Eye (tissue), 1 donor: ENCODE results near the gene ECI1.
A peak's percentile ranks its signal among the peaks of the same experiment; 100 is the strongest.

ENCODE experiments used
- DNase-seq: peaks from one replicate; pipeline ENCODE4 v3.0.0-alpha.2; 2015

The ECI1 gene

DNA sequence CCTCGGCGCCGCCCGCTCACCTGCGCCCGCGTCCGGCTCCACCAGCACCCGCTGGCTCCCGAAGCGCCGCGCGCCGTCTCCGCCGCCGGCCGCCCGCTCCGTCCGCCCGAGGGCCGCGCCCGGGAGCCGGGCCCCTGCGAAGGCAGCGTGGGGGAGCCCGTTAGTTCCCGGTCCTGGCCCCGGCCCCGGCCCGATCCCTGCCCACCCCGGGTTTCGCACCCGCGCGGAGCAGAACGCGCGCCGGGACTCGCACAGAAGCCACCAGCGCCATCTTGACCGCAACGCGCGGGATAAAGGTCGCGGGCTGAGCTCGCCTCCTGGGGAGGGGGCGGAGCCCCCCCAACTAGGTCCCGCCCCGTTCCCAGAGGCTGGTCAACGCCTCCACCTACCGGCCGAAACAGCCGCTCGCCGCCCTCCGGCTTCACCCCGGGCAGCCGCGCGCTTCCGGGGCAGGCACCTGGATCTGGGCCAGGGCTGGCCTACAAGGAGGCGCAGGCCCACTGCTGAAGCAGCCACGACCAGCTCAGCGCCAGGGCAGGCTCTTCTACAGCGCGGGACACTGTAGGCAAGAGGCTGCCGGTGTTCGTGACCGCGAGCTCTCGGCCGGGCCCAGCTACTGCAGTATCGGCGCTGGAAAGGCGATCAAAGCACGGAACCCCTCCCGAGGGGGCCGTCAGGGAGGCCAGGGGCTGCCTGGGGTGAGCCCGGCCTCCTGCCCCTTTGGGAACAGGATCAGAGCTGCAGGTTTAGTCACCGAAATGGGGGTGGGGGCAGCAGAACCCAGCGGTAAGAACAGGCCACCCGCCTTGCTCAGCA, at the start of gene ECI1:
Gene ECI1 (minus strand): TSS at position 292 of the 816 bp plus-strand sequence. CDS start 21 bp downstream, at position 271.
- DNase-seq = peak; percentile 95

DNA sequence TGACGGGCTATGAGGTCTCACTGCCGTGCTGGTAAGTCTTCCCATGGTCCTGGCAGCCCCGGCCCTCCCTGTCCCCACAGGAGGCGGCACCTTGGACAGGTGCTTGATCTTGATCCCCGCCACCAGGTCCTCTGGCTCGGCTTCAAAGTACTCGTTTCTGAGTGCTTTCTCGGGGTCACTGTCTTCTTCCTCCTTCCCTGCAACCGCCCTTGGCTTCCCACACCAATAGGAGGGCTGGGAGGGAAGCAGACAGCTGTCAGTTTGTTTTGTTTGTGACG, 48.5 kb upstream of the ECI1 start:
- no peak for DNase-seq

GRCh38 chr16:2299121-2299914, 47.9 kb upstream of the ECI1 start:
- DNase-seq = no peak

- DNase-seq = no peak
These were observed 47.2 kb upstream of the ECI1 start for GRCh38 chr16:2298621-2299020.

DNA sequence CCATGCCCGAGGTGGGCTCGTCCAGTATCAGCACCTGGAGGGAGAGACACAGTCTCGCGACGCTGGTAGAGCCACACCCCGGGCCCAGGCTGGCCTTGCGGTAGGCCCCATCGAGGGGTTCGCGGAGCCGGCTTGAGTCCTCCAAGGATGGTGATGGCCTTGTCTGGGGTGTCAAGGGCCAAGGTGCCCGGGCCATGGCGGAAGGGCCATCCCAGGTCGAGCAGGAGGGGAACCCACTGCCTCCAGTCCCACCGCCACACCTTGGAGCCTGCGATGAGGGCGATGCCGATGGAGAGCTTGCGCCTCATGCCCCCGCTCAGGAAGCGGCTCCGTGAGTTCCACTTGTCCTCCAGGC, 46.1 kb upstream of the ECI1 start:
- no peak for DNase-seq

DNA sequence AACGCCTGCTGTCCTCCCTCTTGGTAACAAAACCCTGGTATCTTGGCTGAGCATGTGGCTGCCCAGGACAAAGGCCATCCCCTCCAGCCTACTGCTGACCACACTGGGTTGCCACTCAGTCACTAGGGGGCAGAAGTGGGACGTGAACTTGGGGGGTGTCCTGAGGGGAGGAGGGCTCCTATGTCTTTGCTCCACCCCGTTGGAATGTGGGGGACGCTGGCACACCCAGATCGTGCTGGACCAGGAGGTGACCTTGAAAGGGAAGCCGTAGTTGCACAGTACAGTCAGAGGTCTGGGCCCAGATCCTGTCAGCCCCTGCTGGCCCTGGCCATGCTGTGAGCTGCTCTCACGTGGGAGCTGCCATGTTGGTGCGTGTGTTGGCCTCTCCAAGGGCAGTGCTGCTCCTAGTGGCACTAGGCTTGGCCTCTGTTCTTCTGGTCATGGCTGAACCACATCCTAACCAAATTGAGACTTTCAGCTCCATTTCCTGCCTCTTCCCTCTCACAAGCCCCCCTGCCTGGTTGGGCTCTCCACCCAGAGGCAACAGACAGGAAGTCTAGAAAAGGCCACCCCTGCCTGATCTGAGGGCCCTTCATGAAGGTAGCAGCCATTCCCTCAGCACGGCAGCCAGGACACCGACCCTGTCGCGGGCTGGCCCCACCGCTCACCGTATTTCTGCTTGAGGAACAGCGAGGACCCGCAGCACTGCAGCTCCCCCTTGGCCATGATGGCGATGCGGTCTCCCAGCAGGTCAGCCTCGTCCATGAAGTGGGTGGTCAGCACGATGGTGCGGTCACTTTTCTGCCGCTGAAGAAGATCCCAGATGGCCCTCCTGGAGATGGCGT, 45.5 kb upstream of the ECI1 start:
- DNase-seq = peak; percentile 24

GRCh38 chr16:2295056-2295798, 43.8 kb upstream of the ECI1 start:
- no peak for DNase-seq

- no peak for DNase-seq
These were observed 40.8 kb upstream of the ECI1 start for GRCh38 chr16:2292221-2292620.

DNA sequence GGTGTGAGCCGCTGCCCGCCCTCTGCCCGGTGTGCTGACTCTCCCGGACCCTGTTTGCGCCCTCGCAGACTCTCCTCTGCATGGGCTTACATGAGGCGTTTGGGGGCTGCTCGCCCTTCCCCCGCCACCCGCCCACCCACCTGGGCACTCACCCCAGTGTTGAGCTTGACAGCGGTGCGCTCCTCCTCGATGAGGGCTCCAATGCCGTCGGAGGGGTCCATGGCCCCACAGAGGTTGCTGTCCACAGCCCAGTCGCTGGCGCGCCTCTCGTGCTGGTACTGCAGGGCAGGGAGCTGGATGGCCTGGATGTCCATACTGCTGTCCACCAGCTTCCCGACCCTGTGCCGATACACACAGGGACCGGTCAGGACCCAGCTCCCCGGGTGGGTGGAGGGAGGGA, 37.9 kb upstream of the ECI1 start:
- no peak for DNase-seq

DNA sequence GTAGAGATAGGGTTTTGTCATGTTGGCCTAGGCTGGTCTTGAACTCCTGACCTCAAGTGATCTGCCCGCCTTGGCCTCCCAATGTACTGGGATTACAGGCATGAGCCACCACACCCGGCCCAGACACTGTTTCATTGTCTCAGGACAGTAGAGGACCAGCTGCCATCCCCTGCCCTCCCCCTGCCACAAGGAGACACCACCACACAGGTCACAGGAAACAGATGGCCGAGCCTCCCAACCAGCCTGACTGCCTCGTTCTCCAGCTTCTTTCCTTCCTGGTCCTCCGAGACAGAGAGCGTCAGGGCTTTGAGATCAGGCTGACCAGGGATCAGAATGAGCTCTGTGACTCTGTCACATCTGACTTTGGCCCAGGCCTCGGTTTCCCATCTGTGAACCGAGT, 37.3 kb upstream of the ECI1 start:
- peak; percentile 13 for DNase-seq

- DNase-seq = no peak
These were observed 36.6 kb upstream of the ECI1 start for GRCh38 chr16:2287916-2288547.

DNA sequence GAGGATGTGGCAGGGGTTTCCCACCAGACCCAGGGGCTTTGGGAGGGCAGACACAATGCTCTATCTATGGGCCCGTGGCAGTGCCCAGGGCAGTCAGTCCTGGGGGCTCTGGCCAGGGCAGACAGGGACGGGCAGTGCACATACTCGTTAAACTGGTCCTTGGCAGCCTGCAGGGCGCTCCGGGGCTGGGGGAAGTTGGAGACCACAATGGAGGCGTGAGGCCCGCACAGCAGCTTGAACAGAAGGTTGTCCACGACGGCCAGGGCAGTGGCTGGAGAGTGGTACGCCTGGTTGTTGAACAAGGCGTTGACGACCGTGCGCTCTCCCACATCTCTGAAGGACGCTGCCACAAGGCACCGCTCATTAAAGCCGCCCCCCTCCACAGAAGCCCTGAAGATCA, 35.2 kb upstream of the ECI1 start:
- no peak for DNase-seq

DNA sequence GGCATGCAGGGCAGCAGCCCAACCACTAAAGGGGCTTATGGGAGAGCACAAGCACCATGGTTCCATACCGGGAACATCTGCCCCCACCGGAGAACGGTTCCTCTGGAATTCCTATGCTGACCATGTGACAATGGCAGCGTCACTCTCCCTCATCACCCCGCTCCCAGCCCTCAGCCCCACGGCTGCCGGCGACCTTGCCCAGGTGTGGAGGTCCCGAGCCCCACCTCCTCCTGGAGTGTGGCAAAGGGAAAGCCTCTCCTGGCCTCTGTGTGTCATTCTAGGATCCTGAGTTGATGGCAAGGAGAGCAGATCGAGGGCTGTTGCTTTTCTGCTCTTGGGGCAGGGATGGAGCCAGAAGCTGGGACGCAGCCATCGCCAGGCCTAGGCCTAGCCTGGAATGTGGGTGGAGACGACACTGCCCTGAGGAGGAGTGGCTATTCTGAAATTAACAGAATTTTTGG, 34.4 kb upstream of the ECI1 start:
- no peak for DNase-seq

DNA sequence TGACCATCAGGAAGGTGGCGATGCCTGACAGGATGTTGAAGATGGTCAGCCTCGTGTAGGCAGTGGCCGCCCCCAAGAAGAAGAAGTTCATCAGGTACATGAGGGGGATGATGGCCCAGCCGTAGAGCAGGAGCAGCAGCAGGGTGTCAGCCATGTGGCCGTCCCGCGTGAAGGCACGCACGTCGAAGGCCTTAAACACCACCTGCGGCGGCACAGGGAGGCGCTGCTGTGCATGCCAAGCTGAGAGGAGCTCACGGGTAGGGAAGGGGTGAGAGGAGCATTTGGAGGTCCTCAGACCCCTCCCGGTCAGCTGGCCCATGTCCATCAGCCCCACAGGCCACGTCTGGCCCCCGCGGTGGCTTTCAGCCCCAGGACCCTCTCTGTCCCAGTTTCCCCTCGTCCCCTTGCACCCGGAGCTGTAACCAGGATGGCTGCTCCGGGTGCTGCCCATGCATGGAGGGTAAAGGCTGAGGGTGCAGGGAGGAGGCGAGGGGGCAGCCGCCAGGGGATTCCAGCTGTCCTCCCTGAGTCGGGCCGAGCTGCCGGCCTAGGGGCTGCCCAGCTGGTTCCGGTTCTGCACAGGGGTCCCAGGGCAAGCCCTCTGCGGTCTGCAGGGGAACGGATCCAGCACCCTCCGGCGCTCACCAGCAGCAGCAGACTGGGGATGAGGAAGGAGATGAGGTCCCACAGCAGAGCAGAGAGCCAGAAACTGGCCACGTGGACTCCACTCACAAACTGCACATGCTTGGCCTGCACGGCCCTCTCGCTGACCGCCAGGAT, 33.6 kb upstream of the ECI1 start:
- no peak for DNase-seq

- no peak for DNase-seq
These were observed 32.8 kb upstream of the ECI1 start for GRCh38 chr16:2284001-2284770.

DNA sequence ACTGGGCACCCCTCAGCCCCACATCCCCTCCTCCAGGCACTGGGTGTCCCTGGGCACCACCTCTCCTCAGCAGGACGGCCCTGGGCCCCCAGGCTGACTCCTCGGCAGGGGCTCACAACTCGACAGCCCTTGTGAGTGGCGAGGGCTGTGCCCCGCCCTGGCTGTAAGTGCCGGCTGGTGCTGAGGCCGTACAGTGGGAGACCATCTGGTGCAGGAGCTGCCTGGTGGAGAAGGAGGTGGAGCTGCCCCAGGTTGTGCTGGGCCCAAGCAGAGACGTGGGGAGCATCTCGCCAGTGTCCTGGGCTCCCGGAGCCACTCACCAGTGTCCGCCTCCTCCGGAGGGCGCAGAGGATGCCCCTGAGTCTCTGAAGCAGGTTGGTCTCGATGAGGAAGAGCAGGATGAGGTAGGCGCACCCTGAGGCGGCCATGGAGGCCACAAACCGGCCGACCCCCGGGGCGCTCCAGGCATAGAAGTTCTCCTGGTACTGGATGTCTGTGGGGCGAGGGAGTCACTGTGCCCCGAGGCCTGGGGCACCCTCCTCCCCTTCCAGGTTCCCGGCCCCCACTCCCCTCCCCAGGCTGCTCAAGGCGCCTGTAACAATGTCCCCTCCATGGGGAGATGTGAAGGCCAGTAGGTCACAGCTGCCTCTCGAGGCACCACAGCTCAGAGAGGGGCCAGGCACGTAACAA, 31.6 kb upstream of the ECI1 start:
- no peak for DNase-seq

GRCh38 chr16:2282262-2282661, 30.9 kb upstream of the ECI1 start:
- DNase-seq = no peak

GRCh38 chr16:2280981-2281542, 29.7 kb upstream of the ECI1 start:
- DNase-seq = no peak

DNA sequence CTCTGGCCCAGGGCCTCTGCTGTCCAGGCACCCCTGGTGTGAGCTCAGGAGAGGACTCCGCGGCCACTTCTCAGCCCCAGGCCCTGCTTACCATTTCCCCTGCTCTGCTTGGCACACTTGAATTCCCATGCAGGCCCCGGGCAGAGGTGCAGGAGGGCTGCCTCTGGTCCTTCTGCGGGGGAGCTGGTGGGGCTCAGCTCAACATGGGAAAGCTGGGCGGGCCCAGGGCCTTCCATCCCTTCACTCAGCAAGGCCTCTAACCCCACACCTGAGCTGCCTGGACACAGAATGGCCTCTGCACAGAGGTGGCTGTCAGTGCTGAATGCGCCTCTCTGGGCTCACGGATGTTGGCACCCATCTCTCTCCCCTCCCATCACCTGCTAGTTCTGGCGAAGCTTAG, 29.1 kb upstream of the ECI1 start:
- DNase-seq = no peak
